Chondrocyte (in vitro differentiated cells): ENCODE measurements around the gene CCDC136. TPM values are rescaled to one million over a fixed set of nuclear protein-coding genes. Genes with fewer than 3 reads are reported as not detected.
A peak's percentile ranks its signal among the peaks of the same experiment; 100 is the strongest.

Experiments
- DNase-seq: peaks from one replicate; pipeline ENCODE4 v3.0.0; 2021; ENCODE audit warnings: mixed read lengths, low spot score
- H3K27ac Mint-ChIP-seq: one replicate; pipeline ENCODE4 v1.8.0; 2021; ENCODE audit warnings: mild to moderate bottlenecking, moderate library complexity, mixed read lengths; ENCODE audit not compliant: unreplicated experiment
- H3K27me3 Mint-ChIP-seq: 2 replicates; pipeline ENCODE4 v1.8.0; 2021; ENCODE audit warnings: low read depth, mixed read lengths
- H3K36me3 Mint-ChIP-seq: 2 replicates; pipeline ENCODE4 v1.8.0; 2021; ENCODE audit warnings: low read depth, mixed read lengths
- H3K4me1 Mint-ChIP-seq: 2 replicates; pipeline ENCODE4 v1.8.0; 2021; ENCODE audit warnings: low read depth, mild to moderate bottlenecking, mixed read lengths
- H3K4me3 Mint-ChIP-seq: one replicate; pipeline ENCODE4 v1.8.0; 2021; ENCODE audit warnings: mild to moderate bottlenecking, moderate library complexity, mixed read lengths; ENCODE audit not compliant: unreplicated experiment
- H3K9me3 Mint-ChIP-seq: 2 replicates; pipeline ENCODE4 v1.8.0; 2021; ENCODE audit warnings: low read depth, mixed read lengths
- total RNA-seq: library from RNA; stranded (reverse); gene quantifications from 3 replicates; pipeline ENCODE4 v1.2.1, GENCODE V29; 2021
- TF ChIP-seq, protein P1 (sequence below): fragments of 200-600 bp; sonication (generic); IDR thresholded peaks from 2 replicates; pipeline ENCODE4 v1.5.0; 2021; ENCODE audit warnings: antibody characterized with exemption, mild to moderate bottlenecking, moderate library complexity

Gene CCDC136
- total RNA-seq, 1 donor from 2014 or later = 8.5 TPM

DNA sequence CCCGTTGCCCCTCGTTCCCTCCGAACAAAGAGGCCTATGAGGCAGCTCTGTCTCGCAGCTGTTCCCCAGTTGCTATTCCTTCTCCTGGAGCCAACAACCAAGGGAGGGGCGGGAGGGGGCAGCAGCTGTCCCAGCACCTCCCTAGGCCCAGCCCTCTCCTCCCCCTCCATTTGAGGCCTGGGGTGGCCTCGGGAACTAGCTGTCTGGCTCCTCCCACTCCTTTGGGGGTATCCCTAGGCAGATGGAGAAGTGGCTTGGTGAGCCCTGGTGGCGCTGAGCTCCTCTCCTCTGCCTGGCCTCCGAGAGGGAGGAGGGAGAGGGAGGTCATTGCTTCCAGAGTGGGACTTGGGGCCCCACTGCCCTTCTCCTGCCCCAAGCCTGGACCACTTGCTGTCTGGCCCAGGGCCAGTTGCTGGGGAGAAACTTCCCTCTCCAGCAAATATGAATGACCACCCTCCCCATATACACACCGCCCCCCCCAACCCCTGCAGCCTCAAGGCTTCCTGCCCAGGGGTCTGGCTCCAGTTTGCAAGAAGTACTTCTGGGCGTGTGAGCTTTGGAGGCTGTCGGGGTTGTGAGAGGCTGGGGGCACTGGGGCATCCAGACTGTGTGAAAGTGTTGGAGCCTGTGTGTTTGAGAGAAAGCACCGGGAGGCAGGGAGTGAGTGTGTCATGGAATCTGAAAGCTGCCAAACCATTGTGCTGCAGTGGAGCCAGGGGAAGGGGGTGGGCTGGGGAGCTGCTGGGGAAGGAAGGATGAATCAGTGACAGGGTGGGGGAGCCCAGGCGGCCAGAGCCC lies 41.6 kb downstream of the CCDC136 start:
- peak overlapping the region; percentile 89 for H3K4me3 Mint-ChIP-seq
- H3K4me1 Mint-ChIP-seq = peaks cover 55% of the 10 kb centered on the region
- H3K36me3 Mint-ChIP-seq = peaks cover 7% of the 10 kb centered on the region
- TF ChIP-seq, protein P1, sequence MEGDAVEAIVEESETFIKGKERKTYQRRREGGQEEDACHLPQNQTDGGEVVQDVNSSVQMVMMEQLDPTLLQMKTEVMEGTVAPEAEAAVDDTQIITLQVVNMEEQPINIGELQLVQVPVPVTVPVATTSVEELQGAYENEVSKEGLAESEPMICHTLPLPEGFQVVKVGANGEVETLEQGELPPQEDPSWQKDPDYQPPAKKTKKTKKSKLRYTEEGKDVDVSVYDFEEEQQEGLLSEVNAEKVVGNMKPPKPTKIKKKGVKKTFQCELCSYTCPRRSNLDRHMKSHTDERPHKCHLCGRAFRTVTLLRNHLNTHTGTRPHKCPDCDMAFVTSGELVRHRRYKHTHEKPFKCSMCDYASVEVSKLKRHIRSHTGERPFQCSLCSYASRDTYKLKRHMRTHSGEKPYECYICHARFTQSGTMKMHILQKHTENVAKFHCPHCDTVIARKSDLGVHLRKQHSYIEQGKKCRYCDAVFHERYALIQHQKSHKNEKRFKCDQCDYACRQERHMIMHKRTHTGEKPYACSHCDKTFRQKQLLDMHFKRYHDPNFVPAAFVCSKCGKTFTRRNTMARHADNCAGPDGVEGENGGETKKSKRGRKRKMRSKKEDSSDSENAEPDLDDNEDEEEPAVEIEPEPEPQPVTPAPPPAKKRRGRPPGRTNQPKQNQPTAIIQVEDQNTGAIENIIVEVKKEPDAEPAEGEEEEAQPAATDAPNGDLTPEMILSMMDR = no peak
- no peaks in the 10 kb centered on the region for H3K27me3 Mint-ChIP-seq
- H3K27ac Mint-ChIP-seq = peak overlapping the region; percentile 88
- DNase-seq = no peak
- no peaks in the 10 kb centered on the region for H3K9me3 Mint-ChIP-seq

DNA sequence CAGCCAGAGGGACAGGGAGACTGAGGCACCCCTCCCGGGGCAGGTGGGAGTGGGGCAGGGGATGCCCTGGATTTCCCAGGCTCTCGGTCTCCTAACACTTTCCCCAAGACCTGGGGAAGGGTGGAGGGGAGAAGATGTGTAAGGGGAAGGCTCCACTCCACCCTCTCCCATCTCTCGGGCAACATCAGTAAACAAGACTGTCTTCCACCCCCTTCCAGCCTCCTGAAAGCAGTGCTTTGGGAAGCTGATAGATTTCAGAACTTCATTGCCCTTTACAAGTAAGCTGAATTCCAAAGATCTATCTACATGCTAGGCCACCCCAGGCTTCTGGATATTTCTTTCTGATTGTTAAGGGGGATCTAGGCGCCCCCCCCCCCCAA lies 42.2 kb downstream of the CCDC136 start:
- H3K4me1 Mint-ChIP-seq = peaks cover 50% of the 10 kb centered on the region
- H3K27me3 Mint-ChIP-seq = no peaks in the 10 kb centered on the region
- DNase-seq = no peak
- peak overlapping the region; percentile 88 for H3K27ac Mint-ChIP-seq
- TF ChIP-seq, protein P1 = no peak
- peak overlapping the region; percentile 89 for H3K4me3 Mint-ChIP-seq
- H3K9me3 Mint-ChIP-seq = no peaks in the 10 kb centered on the region
- peaks cover 9% of the 10 kb centered on the region for H3K36me3 Mint-ChIP-seq

DNA sequence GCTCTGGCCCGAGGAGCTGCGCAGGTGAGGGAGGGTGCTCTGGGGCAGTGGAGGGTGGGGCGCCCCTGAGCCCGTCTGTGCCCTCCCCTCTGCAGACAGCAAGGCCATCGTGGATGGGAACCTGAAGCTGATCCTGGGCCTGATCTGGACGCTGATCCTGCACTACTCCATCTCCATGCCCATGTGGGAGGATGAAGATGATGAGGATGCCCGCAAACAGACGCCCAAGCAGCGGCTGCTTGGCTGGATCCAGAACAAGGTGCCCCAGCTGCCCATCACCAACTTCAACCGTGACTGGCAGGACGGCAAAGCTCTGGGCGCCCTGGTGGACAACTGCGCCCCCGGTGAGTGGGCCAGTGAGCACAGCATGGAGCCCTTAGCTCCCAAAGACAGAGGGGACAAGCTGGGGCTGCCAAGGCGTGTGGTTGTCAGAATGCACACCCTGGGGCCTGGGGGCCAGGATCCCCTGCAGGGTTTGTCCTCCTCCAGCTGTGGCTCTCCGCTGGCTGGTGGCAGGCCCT lies 43.5 kb downstream of the CCDC136 start:
- Mint-ChIP-seq H3K36me3 (peaks cover 13% of the 10 kb centered on the region), H3K4me3 (no peak overlapping the region), H3K27ac (no peak overlapping the region), H3K4me1 (peaks cover 41% of the 10 kb centered on the region), H3K27me3 (no peaks in the 10 kb centered on the region), H3K9me3 (no peaks in the 10 kb centered on the region)
- DNase-seq = peak; percentile 89
- TF ChIP-seq, protein P1 = no peak

DNA sequence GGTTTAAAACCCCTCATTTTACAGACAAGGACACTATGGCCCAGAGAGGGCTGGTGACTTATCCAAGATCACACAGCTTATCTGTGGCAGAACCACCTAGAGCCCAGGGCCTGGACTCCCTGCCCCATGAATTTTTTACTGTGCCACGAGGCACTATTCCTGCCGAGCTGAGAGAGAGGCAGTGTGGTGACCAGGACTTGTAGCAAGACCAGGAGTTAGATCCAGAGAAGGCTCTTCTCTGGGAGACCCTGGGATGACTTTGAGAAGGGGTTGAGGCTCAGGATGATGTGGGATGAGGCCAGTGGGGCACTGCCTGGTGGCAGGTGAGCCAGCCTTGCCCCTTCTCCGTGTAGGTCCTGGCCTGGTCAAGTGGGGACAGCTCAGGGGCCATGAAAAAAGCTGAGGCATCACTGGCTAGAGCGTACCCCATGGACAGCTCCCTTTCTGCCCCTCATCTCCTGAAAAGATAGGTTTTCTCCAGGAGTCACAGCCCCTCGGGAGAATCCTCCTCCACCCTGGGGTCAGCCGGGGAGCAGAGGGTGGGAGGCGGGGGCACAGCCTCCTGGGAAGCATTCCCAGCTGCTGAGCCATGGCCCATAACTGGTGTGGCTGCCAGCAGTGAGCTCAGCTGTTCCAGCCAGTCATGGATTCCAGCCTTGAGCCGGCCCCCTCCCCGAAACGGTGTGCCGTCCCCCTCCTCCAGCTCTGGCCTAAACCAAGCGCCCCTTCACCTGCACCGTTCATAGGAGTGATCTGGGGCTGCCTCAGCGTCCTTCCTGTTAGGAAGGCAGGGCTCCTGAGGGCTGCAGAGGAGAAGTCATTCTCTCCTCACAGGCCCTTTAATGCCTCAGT lies 44.2 kb downstream of the CCDC136 start:
- no peaks in the 10 kb centered on the region for H3K9me3 Mint-ChIP-seq
- H3K27ac Mint-ChIP-seq = no peak overlapping the region
- no peak for DNase-seq
- peaks cover 36% of the 10 kb centered on the region for H3K4me1 Mint-ChIP-seq
- H3K4me3 Mint-ChIP-seq = no peak overlapping the region
- H3K27me3 Mint-ChIP-seq = no peaks in the 10 kb centered on the region
- peaks cover 19% of the 10 kb centered on the region for H3K36me3 Mint-ChIP-seq
- TF ChIP-seq, protein P1 = no peak

DNA sequence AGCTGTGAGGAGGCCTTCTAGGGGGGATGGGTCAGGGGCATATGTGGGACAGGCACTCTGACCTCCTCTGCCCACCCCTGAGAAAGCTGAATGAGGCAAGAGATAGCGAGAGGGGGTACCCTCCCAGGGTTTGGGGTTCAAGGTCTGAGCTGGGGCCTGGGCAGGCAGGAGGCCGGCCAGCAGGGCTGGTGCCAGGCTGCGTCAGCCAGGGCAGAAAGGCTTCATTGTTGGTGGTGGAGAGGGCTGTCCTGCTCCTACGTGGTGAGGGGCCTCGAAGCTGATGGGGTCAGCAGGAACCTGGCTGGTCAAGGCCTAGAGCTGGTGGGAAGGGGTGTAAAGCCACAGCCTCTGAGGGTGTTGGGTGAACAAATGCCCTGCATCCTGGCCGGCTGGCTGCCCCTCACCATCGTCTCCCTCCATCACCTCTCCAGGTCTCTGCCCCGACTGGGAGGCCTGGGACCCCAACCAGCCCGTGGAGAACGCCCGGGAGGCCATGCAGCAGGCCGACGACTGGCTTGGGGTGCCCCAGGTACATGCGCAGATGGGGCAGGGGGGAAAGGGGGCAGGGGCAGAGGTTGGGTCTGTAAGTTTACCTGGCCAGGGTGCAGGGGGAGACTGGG lies 45.1 kb downstream of the CCDC136 start:
- TF ChIP-seq, protein P1 = no peak
- Mint-ChIP-seq H3K27me3 (no peaks in the 10 kb centered on the region), H3K4me3 (no peak overlapping the region), H3K4me1 (peaks cover 31% of the 10 kb centered on the region), H3K9me3 (no peaks in the 10 kb centered on the region), H3K36me3 (peaks cover 23% of the 10 kb centered on the region), H3K27ac (no peak overlapping the region)
- no peak for DNase-seq
